Measurements from ENCODE around the gene FZR1.
"Not testable (repeated sequence)": the region's sequence is repeated elsewhere in the genome, so short reads cannot be mapped to it uniquely, and the experiment has no call there.

The FZR1 gene

DNA sequence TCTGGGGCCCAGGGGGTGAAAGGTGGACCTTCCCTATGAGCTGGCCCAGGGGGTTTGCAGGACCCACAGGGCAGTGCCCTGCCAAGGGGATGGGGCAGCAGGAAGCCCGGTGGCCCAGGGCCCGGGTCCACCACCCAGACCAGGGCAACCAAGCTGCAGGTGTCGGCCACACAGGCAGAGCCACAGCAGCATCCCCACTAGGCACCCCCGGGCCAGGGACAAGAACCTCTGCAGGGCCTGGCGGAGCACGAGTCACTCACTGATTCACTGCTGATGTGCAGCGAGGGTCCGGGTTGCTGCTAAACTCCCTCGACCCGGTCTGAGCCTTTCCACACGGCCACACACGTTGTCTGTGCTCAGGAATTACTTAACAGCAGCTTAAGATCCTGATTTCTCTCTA lies 8.8 kb downstream of the FZR1 start:
- no peak for DNase-seq (ENCODE audit: low spot score)

GRCh38 chr19:3515891-3516422 lies 9.8 kb downstream of the FZR1 start:
- peak; percentile 56 for DNase-seq (ENCODE audit: low spot score)

DNA sequence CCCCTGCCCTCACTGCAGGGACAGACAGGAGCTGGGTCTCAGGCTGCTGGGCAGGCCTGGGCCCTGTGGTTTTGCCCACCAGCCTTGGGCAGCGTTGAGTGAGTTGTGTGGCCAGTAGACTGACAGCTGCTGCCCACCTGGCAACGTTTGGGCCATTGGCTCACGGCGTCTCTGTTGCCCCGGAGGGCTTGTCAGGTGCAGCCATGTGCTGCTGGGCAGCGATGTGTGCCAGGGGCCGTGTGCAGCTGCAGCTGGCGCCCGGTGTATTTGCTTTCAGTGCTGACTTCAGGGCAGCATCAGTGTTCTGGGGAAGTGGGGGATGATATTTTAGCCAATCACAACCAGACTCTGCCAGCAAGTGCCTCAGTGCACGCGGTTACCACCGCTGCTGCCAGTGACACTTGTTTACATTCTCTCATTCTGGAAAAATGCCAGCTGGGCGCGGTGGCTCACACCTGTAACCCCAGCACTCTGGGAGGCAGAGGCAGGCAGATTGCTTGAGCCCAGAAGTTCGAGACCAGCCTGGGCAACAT lies 10.6 kb downstream of the FZR1 start:
- no peak for DNase-seq (ENCODE audit: low spot score)

DNA sequence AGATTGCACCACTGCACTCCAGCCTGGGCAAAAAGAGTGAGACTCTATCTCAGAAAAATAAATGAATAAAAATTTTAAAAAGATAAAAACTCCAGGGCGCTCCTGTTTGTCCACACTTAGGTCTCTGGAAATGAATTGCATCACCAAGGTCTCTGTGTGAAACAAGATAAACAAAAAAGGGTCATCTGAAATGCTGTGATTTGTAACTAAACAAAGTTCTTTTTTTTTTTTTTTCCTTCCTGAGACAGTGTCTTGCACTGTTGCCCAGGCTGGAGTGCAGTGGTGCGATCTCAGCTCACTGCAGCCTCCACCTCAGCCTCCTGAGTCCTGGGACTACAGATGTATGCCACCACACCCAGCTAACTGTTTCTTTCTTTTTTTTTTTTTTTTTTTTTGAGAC lies 11.5 kb downstream of the FZR1 start:
- no peak for DNase-seq (ENCODE audit: low spot score)

GRCh38 chr19:3518255-3518654 lies 12.1 kb downstream of the FZR1 start:
- no peak for DNase-seq (ENCODE audit: low spot score)

DNA sequence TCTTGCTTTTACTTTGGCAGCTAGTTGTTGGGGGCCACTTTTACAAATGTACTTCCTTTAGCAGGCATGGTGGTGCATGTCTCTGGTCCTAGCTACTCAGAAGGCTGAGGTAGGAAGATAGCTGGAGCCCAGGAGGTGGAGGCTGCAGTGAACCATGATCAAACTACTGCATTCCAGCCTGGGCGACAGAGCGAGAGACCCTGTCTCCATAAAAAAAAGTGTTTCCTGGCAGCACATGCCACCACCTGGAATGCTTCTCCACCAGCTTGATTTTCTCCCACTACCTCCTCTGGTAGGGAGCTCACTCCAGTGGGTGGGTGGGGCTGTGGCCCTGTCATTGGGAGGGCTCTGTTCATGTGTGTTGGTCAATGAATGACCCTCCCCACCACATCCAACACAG lies 12.5 kb downstream of the FZR1 start:
- no peak for DNase-seq (ENCODE audit: low spot score)

GRCh38 chr19:3519126-3519525 lies 13.0 kb downstream of the FZR1 start:
- DNase-seq (ENCODE audit: low spot score): no peak

- DNase-seq (ENCODE audit: low spot score): no peak
These were observed 14.3 kb downstream of the FZR1 start for GRCh38 chr19:3520166-3521103.

GRCh38 chr19:3521104-3521445 lies 15.0 kb downstream of the FZR1 start:
- DNase-seq (ENCODE audit: low spot score): no peak

GRCh38 chr19:3522421-3523360 lies 16.6 kb downstream of the FZR1 start:
- no peak for DNase-seq (ENCODE audit: low spot score)

DNA sequence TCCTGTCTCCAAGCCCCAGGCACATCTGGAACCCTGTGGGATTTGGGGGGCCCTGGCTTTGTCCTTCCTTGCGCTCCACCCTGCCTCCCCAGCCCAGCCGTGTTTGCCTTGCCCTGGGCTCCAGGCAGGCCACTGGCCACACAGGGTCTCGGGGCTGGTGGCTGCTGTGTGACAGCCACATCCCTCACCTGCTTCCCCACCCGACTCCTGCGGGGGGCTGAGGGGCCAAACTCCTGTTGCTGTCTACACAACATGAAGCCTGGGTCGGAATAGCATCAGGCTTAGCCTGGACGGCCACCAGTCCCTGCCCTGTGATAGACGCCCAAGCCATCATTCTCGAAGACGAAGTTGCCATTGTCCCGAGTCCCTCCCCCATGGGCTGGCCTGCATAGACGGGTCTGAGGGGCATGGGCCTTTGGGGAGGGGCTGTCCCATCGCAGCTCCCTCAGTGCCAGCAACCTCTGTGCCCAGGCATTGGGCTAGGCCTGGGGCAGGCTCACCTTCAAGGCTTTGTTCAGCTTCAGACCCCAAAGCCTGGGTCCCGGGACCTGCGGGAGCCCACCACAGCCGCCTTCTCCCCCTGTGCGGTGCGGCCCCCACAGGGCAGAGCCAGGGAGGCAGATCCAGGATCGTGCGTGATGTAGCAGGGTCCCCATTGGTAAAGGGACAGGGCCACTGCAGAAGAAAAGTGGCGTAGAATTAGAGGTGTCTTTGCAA lies 17.4 kb downstream of the FZR1 start:
- no peak for DNase-seq (ENCODE audit: low spot score)

GRCh38 chr19:3524078-3524842 lies 18.1 kb downstream of the FZR1 start:
- DNase-seq (ENCODE audit: low spot score): no peak

GRCh38 chr19:3524904-3525451 lies 18.9 kb downstream of the FZR1 start:
- no peak for DNase-seq (ENCODE audit: low spot score)

DNA sequence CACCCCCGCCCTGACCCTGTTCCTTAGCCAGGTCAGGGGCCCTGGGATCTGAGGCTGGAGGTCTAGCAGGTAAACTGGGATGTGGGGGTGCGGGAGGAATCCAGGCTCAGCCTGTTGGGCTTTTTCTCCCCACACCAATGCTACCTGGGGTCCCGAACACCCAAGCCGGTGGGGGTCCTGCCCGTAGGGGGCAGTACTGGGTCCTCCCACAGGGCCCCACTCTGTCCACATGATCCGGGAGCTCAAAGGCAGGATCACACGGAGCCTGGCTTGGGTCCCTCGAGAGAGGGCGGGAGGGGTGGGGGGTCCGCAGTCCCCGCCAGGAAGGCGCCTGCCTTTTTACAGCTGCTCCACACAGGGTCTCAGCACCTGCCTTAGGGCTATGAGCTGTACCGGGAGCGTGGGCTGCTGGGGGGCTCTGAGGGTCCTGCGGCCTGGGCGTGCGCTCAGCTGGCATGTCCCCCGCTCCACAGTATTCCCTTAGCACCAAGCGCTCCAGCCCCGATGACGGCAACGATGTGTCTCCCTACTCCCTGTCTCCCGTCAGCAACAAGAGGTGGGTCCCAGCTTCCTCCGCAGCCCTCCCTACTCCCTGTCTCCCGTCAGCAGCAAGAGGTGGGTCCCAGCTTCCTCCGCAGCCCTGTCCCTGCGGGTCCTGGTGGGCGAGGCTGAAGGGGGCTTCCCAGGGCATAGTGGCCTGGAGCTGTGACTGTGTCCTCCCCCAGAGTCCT lies 20.6 kb downstream of the FZR1 start:
- no peak for DNase-seq (ENCODE audit: low spot score)

- no peak for DNase-seq (ENCODE audit: low spot score)
These were observed 21.3 kb downstream of the FZR1 start for GRCh38 chr19:3527238-3527910.

- DNase-seq (ENCODE audit: low spot score): no peak
These were observed 22.0 kb downstream of the FZR1 start for GRCh38 chr19:3528080-3528479.

GRCh38 chr19:3528539-3529211 lies 22.6 kb downstream of the FZR1 start:
- DNase-seq (ENCODE audit: low spot score): no peak

GRCh38 chr19:3529299-3529698 lies 23.2 kb downstream of the FZR1 start:
- DNase-seq (ENCODE audit: low spot score): not testable (repeated sequence)

DNA sequence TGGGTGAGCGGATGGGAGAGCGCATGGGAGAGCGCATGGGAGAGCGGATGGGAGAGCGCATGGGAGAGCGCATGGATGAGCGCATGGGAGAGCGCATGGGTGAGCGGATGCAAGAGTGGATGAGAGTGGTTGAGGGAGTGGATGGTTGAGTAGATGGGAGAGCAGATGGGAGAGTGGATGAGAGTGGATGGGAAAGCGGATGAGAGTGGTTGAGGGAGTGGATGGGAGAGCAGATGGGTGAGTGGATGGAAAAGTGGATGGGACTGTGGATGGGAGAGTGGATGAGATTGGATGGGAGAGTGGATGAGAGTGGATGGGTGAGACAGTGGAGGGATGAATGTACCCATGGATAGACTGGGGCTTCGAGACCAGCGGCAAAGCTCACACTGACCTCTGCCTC lies 24.3 kb downstream of the FZR1 start:
- DNase-seq (ENCODE audit: low spot score): no peak

All from AG08395 (cell line).